ENCODE measurements around the gene VSIR.

Gene VSIR

GRCh38 chr10:71763352-71764127, 9.8 kb downstream of the VSIR start:
- DNase-seq (ENCODE audit: extremely low read depth, low read depth), result no peak
- no peak for TF ChIP-seq CTCF (IDR thresholded peaks at IDR 0.05; ENCODE audit: low read depth, low read length, missing control alignments)
- H3K4me3 ChIP-seq (replicated peaks; ENCODE audit: low read depth, low read length), result no peak overlapping the region

- H3K4me3 ChIP-seq (replicated peaks; ENCODE audit: low read depth, low read length), result no peak overlapping the region
- DNase-seq (ENCODE audit: extremely low read depth, low read depth), result no peak
- TF ChIP-seq CTCF (IDR thresholded peaks at IDR 0.05; ENCODE audit: low read depth, low read length, missing control alignments), result no peak
Measured at GRCh38 chr10:71762324-71762723, 11.0 kb downstream of the VSIR start.

GRCh38 chr10:71761541-71762113, 11.7 kb downstream of the VSIR start:
- no peak for DNase-seq (ENCODE audit: extremely low read depth, low read depth)
- no peak overlapping the region for H3K4me3 ChIP-seq (replicated peaks; ENCODE audit: low read depth, low read length)
- TF ChIP-seq CTCF (IDR thresholded peaks at IDR 0.05; ENCODE audit: low read depth, low read length, missing control alignments), result no peak

GRCh38 chr10:71761105-71761511, 12.2 kb downstream of the VSIR start:
- no peak for DNase-seq (ENCODE audit: extremely low read depth, low read depth)
- no peak overlapping the region for H3K4me3 ChIP-seq (replicated peaks; ENCODE audit: low read depth, low read length)
- TF ChIP-seq CTCF (IDR thresholded peaks at IDR 0.05; ENCODE audit: low read depth, low read length, missing control alignments), result no peak

- DNase-seq (ENCODE audit: extremely low read depth, low read depth), result no peak
- TF ChIP-seq CTCF (IDR thresholded peaks at IDR 0.05; ENCODE audit: low read depth, low read length, missing control alignments), result no peak
- H3K4me3 ChIP-seq (replicated peaks; ENCODE audit: low read depth, low read length), result no peak overlapping the region
Measured at GRCh38 chr10:71757399-71757922, 15.9 kb downstream of the VSIR start.

- no peak overlapping the region for H3K4me3 ChIP-seq (replicated peaks; ENCODE audit: low read depth, low read length)
- no peak for TF ChIP-seq CTCF (IDR thresholded peaks at IDR 0.05; ENCODE audit: low read depth, low read length, missing control alignments)
- DNase-seq (ENCODE audit: extremely low read depth, low read depth), result no peak
Measured at GRCh38 chr10:71756311-71757191, 16.8 kb downstream of the VSIR start.
